GM23338 (cell line): ENCODE data around the gene NOX1. TPM values are rescaled to one million over a fixed set of nuclear protein-coding genes. Genes with fewer than 3 reads are reported as not detected.

Experiments used
- ATAC-seq: fragments of 200-7000 bp; cut with Tn5 transposase; 3 replicates; pipeline ENCODE4 v1.9.1; 2020
- DNase-seq: peaks from one replicate; pipeline ENCODE4 v3.0.0-alpha.2; 2015; ENCODE audit warnings: low spot score
- H2AFZ ChIP-seq: fragments of 200-600 bp; sonication (generic); 2 replicates; pipeline ENCODE4 v1.8.0; 2016; ENCODE audit warnings: antibody characterized with exemption, mild to moderate bottlenecking, moderate library complexity
- H3F3A ChIP-seq: fragments of 200-600 bp; sonication (generic); replicated peaks from 2 replicates; pipeline ENCODE4 v1.8.0; 2017; ENCODE audit warnings: antibody characterized with exemption, mixed run types, low read depth
- H3K27ac ChIP-seq: fragments of 200-600 bp; sonication (generic); 2 replicates; pipeline ENCODE4 v1.6.1; 2016; ENCODE audit warnings: low read depth
- H3K27me3 ChIP-seq: fragments of 200-600 bp; sonication (generic); 2 replicates; pipeline ENCODE4 v1.8.0; 2016; ENCODE audit warnings: mild to moderate bottlenecking, mixed run types, moderate library complexity; ENCODE audit not compliant: insufficient read depth
- H3K36me3 ChIP-seq: fragments of 200-600 bp; sonication (generic); 2 replicates; pipeline ENCODE4 v1.8.0; 2016; ENCODE audit warnings: mild to moderate bottlenecking; ENCODE audit not compliant: insufficient read depth
- H3K4me1 ChIP-seq: fragments of 200-600 bp; sonication (generic); 2 replicates; pipeline ENCODE4 v1.8.0; 2016; ENCODE audit warnings: mild to moderate bottlenecking, moderate library complexity; ENCODE audit not compliant: insufficient read depth
- H3K4me2 ChIP-seq: fragments of 200-600 bp; sonication (generic); 2 replicates; pipeline ENCODE4 v1.7.1; 2017; ENCODE audit warnings: mixed run types
- H3K4me3 ChIP-seq: fragments of 200-600 bp; sonication (generic); 2 replicates; pipeline ENCODE4 v1.6.1; 2016; ENCODE audit warnings: mixed run types
- H3K79me2 ChIP-seq: fragments of 200-600 bp; sonication (generic); replicated peaks from 2 replicates; pipeline ENCODE4 v1.8.0; 2017; ENCODE audit warnings: mild to moderate bottlenecking; ENCODE audit not compliant: insufficient read depth
- H3K9me2 ChIP-seq: fragments of 200-600 bp; sonication (generic); 2 replicates; pipeline ENCODE4 v1.8.0; 2017; ENCODE audit not compliant: insufficient read depth
- H4K20me1 ChIP-seq: fragments of 200-600 bp; sonication (generic); replicated peaks from 2 replicates; pipeline ENCODE4 v1.8.0; 2017; ENCODE audit warnings: mild to moderate bottlenecking; ENCODE audit not compliant: insufficient read depth
- H3K27ac Mint-ChIP-seq: 2 replicates; pipeline ENCODE4 v1.8.0; 2020; ENCODE audit warnings: inconsistent platforms, mild to moderate bottlenecking, moderate library complexity, mixed read lengths
- H3K27me3 Mint-ChIP-seq: 3 replicates; pipeline ENCODE4 v1.8.0; 2022; ENCODE audit warnings: low read depth, mild to moderate bottlenecking, moderate library complexity, mixed read lengths, inconsistent platforms; ENCODE audit not compliant: insufficient read depth, poor library complexity
- H3K36me3 Mint-ChIP-seq: 3 replicates; pipeline ENCODE4 v1.8.0; 2021; ENCODE audit warnings: low read depth, mild to moderate bottlenecking, inconsistent platforms, moderate library complexity, mixed read lengths
- H3K4me1 Mint-ChIP-seq: 3 replicates; pipeline ENCODE4 v1.8.0; 2020; ENCODE audit warnings: mild to moderate bottlenecking, inconsistent platforms, mixed read lengths
- H3K4me3 Mint-ChIP-seq: 3 replicates; pipeline ENCODE4 v1.8.0; 2021; ENCODE audit warnings: moderate library complexity, mild to moderate bottlenecking, inconsistent platforms, mixed read lengths
- H3K9me3 Mint-ChIP-seq: 3 replicates; pipeline ENCODE4 v1.8.0; 2020; ENCODE audit warnings: moderate library complexity, mild to moderate bottlenecking, inconsistent platforms, mixed read lengths
- CREB1 ChIP-seq: fragments of 250-450 bp; sonication (Bioruptor Pico); IDR thresholded peaks from 2 replicates; pipeline ENCODE4 v1.5.0; 2020; ENCODE audit warnings: low read depth, mild to moderate bottlenecking, moderate library complexity
- EZH2 ChIP-seq: fragments of 200-600 bp; sonication (generic); IDR thresholded peaks from one replicate; pipeline ENCODE4 v1.8.0; 2017; ENCODE audit warnings: antibody characterized with exemption, mild to moderate bottlenecking, low read depth; ENCODE audit not compliant: unreplicated experiment
- EZH2phosphoT487 ChIP-seq: fragments of 200-600 bp; sonication (generic); IDR thresholded peaks from one replicate; pipeline ENCODE4 v1.8.1; 2018; ENCODE audit warnings: antibody characterized with exemption; ENCODE audit not compliant: unreplicated experiment
- JUNB ChIP-seq: IDR thresholded peaks from one replicate; pipeline ENCODE4 v1.6.1; 2016; ENCODE audit warnings: antibody characterized with exemption; ENCODE audit not compliant: unreplicated experiment
- NANOG ChIP-seq: IDR thresholded peaks from 2 replicates; pipeline ENCODE4 v1.6.1; 2016; ENCODE audit warnings: antibody characterized with exemption, borderline replicate concordance
- POLR2AphosphoS5 ChIP-seq: IDR thresholded peaks from 2 replicates; pipeline ENCODE4 v1.6.1; 2016; ENCODE audit warnings: antibody characterized with exemption, low read depth
- STAT1 ChIP-seq: IDR thresholded peaks from one replicate; pipeline ENCODE4 v1.6.1; 2016; ENCODE audit warnings: antibody characterized with exemption; ENCODE audit not compliant: unreplicated experiment
- ZNF114 ChIP-seq: fragments of 250-450 bp; sonication (Bioruptor Pico); IDR thresholded peaks from 2 replicates; pipeline ENCODE4 v1.5.0; 2020; ENCODE audit warnings: mild to moderate bottlenecking, moderate library complexity
- ZNF331 ChIP-seq: fragments of 250-450 bp; sonication (Bioruptor Pico); IDR thresholded peaks from 2 replicates; pipeline ENCODE4 v1.5.0; 2020; ENCODE audit warnings: low read depth, mild to moderate bottlenecking, moderate library complexity
- polyA plus RNA-seq: library from polyadenylated mRNA; unstranded; fragments of >200 nt; fragmentation: Nextera tagmentation; extraction: Ambion mirVana; gene quantifications from 2 replicates; pipeline ENCODE4 v1.2.1, GENCODE V29; 2016
- total RNA-seq: library from RNA; depleted of rRNA; stranded (reverse); fragments of >200 nt; shearing (Covaris generic); gene quantifications from 2 replicates; pipeline ENCODE4 v1.2.3, GENCODE V29; 2014
- TF ChIP-seq, protein P1 (sequence below): fragments of 250-450 bp; sonication (Bioruptor Pico); IDR thresholded peaks from 2 replicates; pipeline ENCODE4 v1.5.0; 2020; ENCODE audit warnings: mild to moderate bottlenecking, moderate library complexity
- TF ChIP-seq, protein P2 (sequence below), 2 experiments: fragments of 200-600 bp in 1 of 2; sonication (generic) in 1 of 2; conservative IDR thresholded peaks; 2 replicates each; pipeline versions ENCODE4 v1.5.1 to v1.6.1; 2016 to 2017; ENCODE audit warnings: antibody characterized with exemption in 2 of 2, low read depth in 2 of 2, mild to moderate bottlenecking in 2 of 2, moderate library complexity in 1 of 2
- TF ChIP-seq, protein P3 (sequence below): IDR thresholded peaks from one replicate; pipeline ENCODE4 v1.6.1; 2018; ENCODE audit warnings: antibody characterized with exemption; ENCODE audit not compliant: unreplicated experiment
- TF ChIP-seq, protein P4 (sequence below): IDR thresholded peaks from 2 replicates; pipeline ENCODE4 v1.6.1; 2016; ENCODE audit warnings: antibody characterized with exemption

NOX1 gene
- total and polyA plus RNA-seq, 2 experiments from 2014 or later = 0.31 TPM; not detected in 1

DNA sequence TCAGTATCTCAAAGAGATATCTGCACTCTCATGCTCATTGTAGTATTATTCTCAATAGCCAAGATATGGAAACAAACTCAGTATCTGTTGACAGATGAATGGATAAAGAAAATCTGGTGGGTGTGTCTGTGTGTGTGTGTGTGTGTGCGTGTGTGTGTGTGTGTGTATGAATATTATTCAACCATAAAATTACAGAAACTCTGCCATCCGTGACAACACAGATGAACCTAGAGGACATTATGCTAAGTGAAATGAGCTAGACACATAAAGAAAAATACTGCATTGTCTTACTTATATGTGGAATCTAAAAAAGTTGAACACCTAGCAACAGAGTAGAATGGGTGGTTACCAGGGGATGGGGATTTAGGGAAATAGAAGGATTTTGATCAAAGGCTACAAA, 41.4 kb upstream of the NOX1 start:
- Histone ChIP-seq H2AFZ (no peak overlapping the region), H3K36me3 (no peaks in the 10 kb centered on the region), H3K27me3 (no peaks in the 10 kb centered on the region), H4K20me1 (no peaks in the 10 kb centered on the region), H3K9me2 (no peaks in the 10 kb centered on the region), H3K4me1 (no peaks in the 10 kb centered on the region), H3K27ac (no peak overlapping the region), H3K4me3 (no peak overlapping the region), H3F3A (no peaks in the 10 kb centered on the region), H3K79me2 (no peaks in the 10 kb centered on the region), H3K4me2 (no peak overlapping the region)
- Mint-ChIP-seq H3K9me3 (no peaks in the 10 kb centered on the region), H3K36me3 (no peaks in the 10 kb centered on the region), H3K4me3 (no peak overlapping the region), H3K27ac (no peak overlapping the region), H3K4me1 (peaks cover 4% of the 10 kb centered on the region; the same call in 2 of the 3 replicates), H3K27me3 (no peaks in the 10 kb centered on the region)
- DNase-seq (no peak), ATAC-seq (no peak)
- TF ChIP-seq, protein P1, sequence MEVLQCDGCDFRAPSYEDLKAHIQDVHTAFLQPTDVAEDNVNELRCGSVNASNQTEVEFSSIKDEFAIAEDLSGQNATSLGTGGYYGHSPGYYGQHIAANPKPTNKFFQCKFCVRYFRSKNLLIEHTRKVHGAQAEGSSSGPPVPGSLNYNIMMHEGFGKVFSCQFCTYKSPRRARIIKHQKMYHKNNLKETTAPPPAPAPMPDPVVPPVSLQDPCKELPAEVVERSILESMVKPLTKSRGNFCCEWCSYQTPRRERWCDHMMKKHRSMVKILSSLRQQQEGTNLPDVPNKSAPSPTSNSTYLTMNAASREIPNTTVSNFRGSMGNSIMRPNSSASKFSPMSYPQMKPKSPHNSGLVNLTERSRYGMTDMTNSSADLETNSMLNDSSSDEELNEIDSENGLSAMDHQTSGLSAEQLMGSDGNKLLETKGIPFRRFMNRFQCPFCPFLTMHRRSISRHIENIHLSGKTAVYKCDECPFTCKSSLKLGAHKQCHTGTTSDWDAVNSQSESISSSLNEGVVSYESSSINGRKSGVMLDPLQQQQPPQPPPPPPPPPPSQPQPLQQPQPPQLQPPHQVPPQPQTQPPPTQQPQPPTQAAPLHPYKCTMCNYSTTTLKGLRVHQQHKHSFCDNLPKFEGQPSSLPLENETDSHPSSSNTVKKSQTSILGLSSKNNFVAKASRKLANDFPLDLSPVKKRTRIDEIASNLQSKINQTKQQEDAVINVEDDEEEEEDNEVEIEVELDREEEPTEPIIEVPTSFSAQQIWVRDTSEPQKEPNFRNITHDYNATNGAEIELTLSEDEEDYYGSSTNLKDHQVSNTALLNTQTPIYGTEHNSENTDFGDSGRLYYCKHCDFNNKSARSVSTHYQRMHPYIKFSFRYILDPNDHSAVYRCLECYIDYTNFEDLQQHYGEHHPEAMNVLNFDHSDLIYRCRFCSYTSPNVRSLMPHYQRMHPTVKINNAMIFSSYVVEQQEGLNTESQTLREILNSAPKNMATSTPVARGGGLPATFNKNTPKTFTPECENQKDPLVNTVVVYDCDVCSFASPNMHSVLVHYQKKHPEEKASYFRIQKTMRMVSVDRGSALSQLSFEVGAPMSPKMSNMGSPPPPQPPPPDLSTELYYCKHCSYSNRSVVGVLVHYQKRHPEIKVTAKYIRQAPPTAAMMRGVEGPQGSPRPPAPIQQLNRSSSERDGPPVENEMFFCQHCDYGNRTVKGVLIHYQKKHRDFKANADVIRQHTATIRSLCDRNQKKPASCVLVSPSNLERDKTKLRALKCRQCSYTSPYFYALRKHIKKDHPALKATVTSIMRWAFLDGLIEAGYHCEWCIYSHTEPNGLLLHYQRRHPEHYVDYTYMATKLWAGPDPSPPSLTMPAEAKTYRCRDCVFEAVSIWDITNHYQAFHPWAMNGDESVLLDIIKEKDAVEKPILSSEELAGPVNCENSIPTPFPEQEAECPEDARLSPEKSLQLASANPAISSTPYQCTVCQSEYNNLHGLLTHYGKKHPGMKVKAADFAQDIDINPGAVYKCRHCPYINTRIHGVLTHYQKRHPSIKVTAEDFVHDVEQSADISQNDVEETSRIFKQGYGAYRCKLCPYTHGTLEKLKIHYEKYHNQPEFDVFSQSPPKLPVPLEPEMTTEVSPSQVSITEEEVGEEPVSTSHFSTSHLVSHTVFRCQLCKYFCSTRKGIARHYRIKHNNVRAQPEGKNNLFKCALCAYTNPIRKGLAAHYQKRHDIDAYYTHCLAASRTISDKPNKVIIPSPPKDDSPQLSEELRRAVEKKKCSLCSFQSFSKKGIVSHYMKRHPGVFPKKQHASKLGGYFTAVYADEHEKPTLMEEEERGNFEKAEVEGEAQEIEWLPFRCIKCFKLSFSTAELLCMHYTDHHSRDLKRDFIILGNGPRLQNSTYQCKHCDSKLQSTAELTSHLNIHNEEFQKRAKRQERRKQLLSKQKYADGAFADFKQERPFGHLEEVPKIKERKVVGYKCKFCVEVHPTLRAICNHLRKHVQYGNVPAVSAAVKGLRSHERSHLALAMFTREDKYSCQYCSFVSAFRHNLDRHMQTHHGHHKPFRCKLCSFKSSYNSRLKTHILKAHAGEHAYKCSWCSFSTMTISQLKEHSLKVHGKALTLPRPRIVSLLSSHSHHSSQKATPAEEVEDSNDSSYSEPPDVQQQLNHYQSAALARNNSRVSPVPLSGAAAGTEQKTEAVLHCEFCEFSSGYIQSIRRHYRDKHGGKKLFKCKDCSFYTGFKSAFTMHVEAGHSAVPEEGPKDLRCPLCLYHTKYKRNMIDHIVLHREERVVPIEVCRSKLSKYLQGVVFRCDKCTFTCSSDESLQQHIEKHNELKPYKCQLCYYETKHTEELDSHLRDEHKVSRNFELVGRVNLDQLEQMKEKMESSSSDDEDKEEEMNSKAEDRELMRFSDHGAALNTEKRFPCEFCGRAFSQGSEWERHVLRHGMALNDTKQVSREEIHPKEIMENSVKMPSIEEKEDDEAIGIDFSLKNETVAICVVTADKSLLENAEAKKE (CRISPR knock-in tag) = no peak
- TF ChIP-seq ZNF114 (CRISPR knock-in tag) (no peak), EZH2 (no peak), POLR2AphosphoS5 (no peak), NANOG (no peak), ZNF331 (no peak), EZH2phosphoT487 (no peak), STAT1 (no peak), CREB1 (CRISPR knock-in tag) (no peak), JUNB (no peak)
- TF ChIP-seq, protein P2, sequence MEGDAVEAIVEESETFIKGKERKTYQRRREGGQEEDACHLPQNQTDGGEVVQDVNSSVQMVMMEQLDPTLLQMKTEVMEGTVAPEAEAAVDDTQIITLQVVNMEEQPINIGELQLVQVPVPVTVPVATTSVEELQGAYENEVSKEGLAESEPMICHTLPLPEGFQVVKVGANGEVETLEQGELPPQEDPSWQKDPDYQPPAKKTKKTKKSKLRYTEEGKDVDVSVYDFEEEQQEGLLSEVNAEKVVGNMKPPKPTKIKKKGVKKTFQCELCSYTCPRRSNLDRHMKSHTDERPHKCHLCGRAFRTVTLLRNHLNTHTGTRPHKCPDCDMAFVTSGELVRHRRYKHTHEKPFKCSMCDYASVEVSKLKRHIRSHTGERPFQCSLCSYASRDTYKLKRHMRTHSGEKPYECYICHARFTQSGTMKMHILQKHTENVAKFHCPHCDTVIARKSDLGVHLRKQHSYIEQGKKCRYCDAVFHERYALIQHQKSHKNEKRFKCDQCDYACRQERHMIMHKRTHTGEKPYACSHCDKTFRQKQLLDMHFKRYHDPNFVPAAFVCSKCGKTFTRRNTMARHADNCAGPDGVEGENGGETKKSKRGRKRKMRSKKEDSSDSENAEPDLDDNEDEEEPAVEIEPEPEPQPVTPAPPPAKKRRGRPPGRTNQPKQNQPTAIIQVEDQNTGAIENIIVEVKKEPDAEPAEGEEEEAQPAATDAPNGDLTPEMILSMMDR (conservative IDR thresholded peaks at IDR 0.05; ENCODE audit: low read depth in 2 of 2) = no peak
- TF ChIP-seq, protein P3, sequence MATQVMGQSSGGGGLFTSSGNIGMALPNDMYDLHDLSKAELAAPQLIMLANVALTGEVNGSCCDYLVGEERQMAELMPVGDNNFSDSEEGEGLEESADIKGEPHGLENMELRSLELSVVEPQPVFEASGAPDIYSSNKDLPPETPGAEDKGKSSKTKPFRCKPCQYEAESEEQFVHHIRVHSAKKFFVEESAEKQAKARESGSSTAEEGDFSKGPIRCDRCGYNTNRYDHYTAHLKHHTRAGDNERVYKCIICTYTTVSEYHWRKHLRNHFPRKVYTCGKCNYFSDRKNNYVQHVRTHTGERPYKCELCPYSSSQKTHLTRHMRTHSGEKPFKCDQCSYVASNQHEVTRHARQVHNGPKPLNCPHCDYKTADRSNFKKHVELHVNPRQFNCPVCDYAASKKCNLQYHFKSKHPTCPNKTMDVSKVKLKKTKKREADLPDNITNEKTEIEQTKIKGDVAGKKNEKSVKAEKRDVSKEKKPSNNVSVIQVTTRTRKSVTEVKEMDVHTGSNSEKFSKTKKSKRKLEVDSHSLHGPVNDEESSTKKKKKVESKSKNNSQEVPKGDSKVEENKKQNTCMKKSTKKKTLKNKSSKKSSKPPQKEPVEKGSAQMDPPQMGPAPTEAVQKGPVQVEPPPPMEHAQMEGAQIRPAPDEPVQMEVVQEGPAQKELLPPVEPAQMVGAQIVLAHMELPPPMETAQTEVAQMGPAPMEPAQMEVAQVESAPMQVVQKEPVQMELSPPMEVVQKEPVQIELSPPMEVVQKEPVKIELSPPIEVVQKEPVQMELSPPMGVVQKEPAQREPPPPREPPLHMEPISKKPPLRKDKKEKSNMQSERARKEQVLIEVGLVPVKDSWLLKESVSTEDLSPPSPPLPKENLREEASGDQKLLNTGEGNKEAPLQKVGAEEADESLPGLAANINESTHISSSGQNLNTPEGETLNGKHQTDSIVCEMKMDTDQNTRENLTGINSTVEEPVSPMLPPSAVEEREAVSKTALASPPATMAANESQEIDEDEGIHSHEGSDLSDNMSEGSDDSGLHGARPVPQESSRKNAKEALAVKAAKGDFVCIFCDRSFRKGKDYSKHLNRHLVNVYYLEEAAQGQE = no peak
- TF ChIP-seq, protein P4, sequence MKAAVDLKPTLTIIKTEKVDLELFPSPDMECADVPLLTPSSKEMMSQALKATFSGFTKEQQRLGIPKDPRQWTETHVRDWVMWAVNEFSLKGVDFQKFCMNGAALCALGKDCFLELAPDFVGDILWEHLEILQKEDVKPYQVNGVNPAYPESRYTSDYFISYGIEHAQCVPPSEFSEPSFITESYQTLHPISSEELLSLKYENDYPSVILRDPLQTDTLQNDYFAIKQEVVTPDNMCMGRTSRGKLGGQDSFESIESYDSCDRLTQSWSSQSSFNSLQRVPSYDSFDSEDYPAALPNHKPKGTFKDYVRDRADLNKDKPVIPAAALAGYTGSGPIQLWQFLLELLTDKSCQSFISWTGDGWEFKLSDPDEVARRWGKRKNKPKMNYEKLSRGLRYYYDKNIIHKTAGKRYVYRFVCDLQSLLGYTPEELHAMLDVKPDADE = no peak
